Cerebellar cortex (tissue), 1 donor: ENCODE results near the gene MARCO.
"Not testable (repeated sequence)": the region's sequence is repeated elsewhere in the genome, so short reads cannot be mapped to it uniquely, and the experiment has no call there.

Experiments used
- DNase-seq: peaks from one replicate; pipeline ENCODE4 v3.0.0-alpha.2; 2015; ENCODE audit warnings: low spot score

The MARCO gene

GRCh38 chr2:118974103-118974993 is 32.4 kb downstream of the MARCO start:
- DNase-seq: no peak

GRCh38 chr2:118975133-118975532 is 33.1 kb downstream of the MARCO start:
- DNase-seq: no peak

- DNase-seq: no peak
Measured at GRCh38 chr2:118978064-118978463, 36.1 kb downstream of the MARCO start.

- no peak for DNase-seq
Measured at GRCh38 chr2:118979152-118979861, 37.3 kb downstream of the MARCO start.

GRCh38 chr2:118980022-118980421 is 38.0 kb downstream of the MARCO start:
- no peak for DNase-seq

GRCh38 chr2:118980573-118980972 is 38.6 kb downstream of the MARCO start:
- no peak for DNase-seq

- no peak for DNase-seq
Measured at GRCh38 chr2:118981632-118982031, 39.6 kb downstream of the MARCO start.

- no peak for DNase-seq
Measured at GRCh38 chr2:118982039-118982438, 40.0 kb downstream of the MARCO start.

- no peak for DNase-seq
Measured at GRCh38 chr2:118983133-118983532, 41.1 kb downstream of the MARCO start.

- no peak for DNase-seq
Measured at GRCh38 chr2:118983915-118984314, 41.9 kb downstream of the MARCO start.

GRCh38 chr2:118986738-118987137 is 44.7 kb downstream of the MARCO start:
- no peak for DNase-seq

GRCh38 chr2:118987886-118988285 is 45.9 kb downstream of the MARCO start:
- no peak for DNase-seq

- DNase-seq: no peak
Measured at GRCh38 chr2:118988706-118989105, 46.7 kb downstream of the MARCO start.

GRCh38 chr2:118989481-118989880 is 47.5 kb downstream of the MARCO start:
- no peak for DNase-seq

- DNase-seq: no peak
Measured at GRCh38 chr2:118990757-118991545, 49.0 kb downstream of the MARCO start.

GRCh38 chr2:118991554-118991953 is 49.6 kb downstream of the MARCO start:
- no peak for DNase-seq

- no peak for DNase-seq
Measured at GRCh38 chr2:118992740-118993391, 50.9 kb downstream of the MARCO start.

- no peak for DNase-seq
Measured at GRCh38 chr2:118993392-118993752, 51.4 kb downstream of the MARCO start.

GRCh38 chr2:118994172-118994700 is 52.2 kb downstream of the MARCO start:
- no peak for DNase-seq

- no peak for DNase-seq
Measured at GRCh38 chr2:118994778-118995177, 52.8 kb downstream of the MARCO start.

GRCh38 chr2:119003856-119004255 is 61.9 kb downstream of the MARCO start:
- DNase-seq: not testable (repeated sequence)

GRCh38 chr2:119004602-119005001 is 62.6 kb downstream of the MARCO start:
- no peak for DNase-seq
